GM20431 (cell line): ENCODE data around the gene USF2.
"Not testable (repeated sequence)": the region's sequence is repeated elsewhere in the genome, so short reads cannot be mapped to it uniquely, and the experiment has no call there.

ENCODE experiments used
- in situ Hi-C: fragments of 300-500 bp; cut with MseI, MboI; formaldehyde crosslinking; loops from one replicate; pipeline ENCODE4 v1.15.0; 2020; ENCODE audit warnings: low sequenced_read_pairs; ENCODE audit not compliant: unreplicated experiment

Gene USF2

GRCh38 chr19:35268536-35269437 is at the start of gene USF2:
Gene USF2, plus strand, starts transcription at chr19:35268962. Its CDS starts 140 bp downstream, at chr19:35269102.
- in situ Hi-C loops, result no loop called here

- in situ Hi-C loops, result no loop called here
These were observed 49.8 kb upstream of the USF2 start for GRCh38 chr19:35219008-35219407.

- in situ Hi-C loops, result no loop called here
These were observed 48.3 kb upstream of the USF2 start for GRCh38 chr19:35220315-35220921.

GRCh38 chr19:35220973-35221590 is 47.7 kb upstream of the USF2 start:
- in situ Hi-C loops, result not testable (repeated sequence)

GRCh38 chr19:35222373-35223015 is 46.3 kb upstream of the USF2 start:
- in situ Hi-C loops, result no loop called here

- in situ Hi-C loops, result no loop called here
These were observed 45.5 kb upstream of the USF2 start for GRCh38 chr19:35223084-35223790.

- in situ Hi-C loops, result no loop called here
These were observed 44.8 kb upstream of the USF2 start for GRCh38 chr19:35223862-35224505.

GRCh38 chr19:35224681-35225571 is 43.8 kb upstream of the USF2 start:
- in situ Hi-C loops, result no loop called here

GRCh38 chr19:35225951-35226350 is 42.8 kb upstream of the USF2 start:
- in situ Hi-C loops, result no loop called here

- in situ Hi-C loops, result no loop called here
These were observed 42.0 kb upstream of the USF2 start for GRCh38 chr19:35226748-35227147.

GRCh38 chr19:35228177-35228930 is 40.4 kb upstream of the USF2 start, which contains the start of gene FAM187B:
Gene FAM187B, minus strand, starts transcription at chr19:35228739. Its CDS starts 59 bp downstream, at chr19:35228680.
- in situ Hi-C loops, result no loop called here

- in situ Hi-C loops, result no loop called here
These were observed 39.2 kb upstream of the USF2 start for GRCh38 chr19:35229601-35230000.

GRCh38 chr19:35231956-35232645 is 36.7 kb upstream of the USF2 start:
- in situ Hi-C loops, result no loop called here

GRCh38 chr19:35232912-35233311 is 35.9 kb upstream of the USF2 start:
- in situ Hi-C loops, result no loop called here

- in situ Hi-C loops, result no loop called here
These were observed 31.9 kb upstream of the USF2 start for GRCh38 chr19:35236638-35237400.

- in situ Hi-C loops, result not testable (repeated sequence)
These were observed 29.2 kb upstream of the USF2 start for GRCh38 chr19:35239597-35239996.
